SK-N-SH (cell line): ENCODE measurements around the gene SPOCK1. TPM values are rescaled to one million over a fixed set of nuclear protein-coding genes. Genes with fewer than 3 reads are reported as not detected.

ENCODE experiments used
- CTCF ChIA-PET: fragments of 300-600, 350-600 bp; formaldehyde crosslinking; extraction: SDS; loops from one replicate; lab custom pipeline; 2021; lab: Yijun Ruan, JAX
- POLR2A ChIA-PET: fragments of 350-600 bp; sonication (Branson Sonifier 250); formaldehyde crosslinking; extraction: SDS; loops from one replicate; lab custom pipeline; 2020; ENCODE audit warnings: antibody characterized with exemption, inconsistent platforms; lab: Yijun Ruan, JAX
- DNase-seq: peaks from one replicate; pipeline ENCODE4 v3.0.0; 2012
- H2AFZ ChIP-seq: fragments of 200-600 bp; sonication (generic); 2 replicates; pipeline ENCODE4 v1.8.1; 2016; ENCODE audit warnings: antibody characterized with exemption, mild to moderate bottlenecking, low read depth
- H3F3A ChIP-seq: fragments of 200-600 bp; sonication (generic); replicated peaks from 2 replicates; pipeline ENCODE3; 2016; ENCODE audit warnings: antibody characterized with exemption, mild to moderate bottlenecking; ENCODE audit not compliant: insufficient read depth
- H3K27ac ChIP-seq, 2 experiments: fragments of 200-500 bp in 1 of 2; fragments of 200-600 bp in 1 of 2; sonication (Bioruptor generic) in 1 of 2; sonication (generic), shearing (Covaris generic) in 1 of 2; 2 replicates each; pipeline versions ENCODE4 v1.5.1 to v1.6.1; 2014 to 2016; ENCODE audit warnings: low read depth in 2 of 2, inconsistent platforms in 1 of 2, low read length in 1 of 2, mild to moderate bottlenecking in 1 of 2, mixed read lengths in 1 of 2
- H3K27me3 ChIP-seq: fragments of 200-600 bp; sonication (generic), shearing (Covaris generic); 2 replicates; pipeline ENCODE4 v1.6.1; 2016; ENCODE audit warnings: mixed run types; ENCODE audit not compliant: insufficient read depth
- H3K36me3 ChIP-seq, 2 experiments: fragments of 200-500 bp in 1 of 2; fragments of 200-600 bp in 1 of 2; sonication (Bioruptor generic) in 1 of 2; sonication (generic) in 1 of 2; replicated peaks in 1 of 2; 2 replicates each; pipeline versions ENCODE3 to v1.5.1; 2014 to 2016; ENCODE audit warnings: low read length in 1 of 2, mild to moderate bottlenecking in 1 of 2; ENCODE audit not compliant: insufficient read depth in 2 of 2, control insufficient read depth in 1 of 2
- H3K4me1 ChIP-seq, 2 experiments: fragments of 200-500 bp in 1 of 2; fragments of 200-600 bp in 1 of 2; sonication (Bioruptor generic) in 1 of 2; sonication (generic), shearing (Covaris generic) in 1 of 2; 2 replicates each; pipeline versions ENCODE4 v1.5.1 to v1.6.1; 2014 to 2016; ENCODE audit warnings: low read depth in 1 of 2, low read length in 1 of 2, mixed run types in 1 of 2; ENCODE audit not compliant: insufficient read depth in 2 of 2, control insufficient read depth in 1 of 2
- H3K4me2 ChIP-seq: fragments of 200-600 bp; sonication (generic), shearing (Covaris generic); 2 replicates; pipeline ENCODE4 v1.6.1; 2017; ENCODE audit warnings: mixed run types
- H3K4me3 ChIP-seq, 2 experiments: fragments of 200-500 bp in 1 of 2; fragments of 200-600 bp in 1 of 2; sonication (Bioruptor generic) in 1 of 2; sonication (generic), shearing (Covaris generic) in 1 of 2; 2 replicates each; pipeline versions ENCODE4 v1.5.1 to v1.8.1; 2014 to 2016; ENCODE audit warnings: low read depth in 2 of 2, inconsistent platforms in 1 of 2, low read length in 1 of 2, mild to moderate bottlenecking in 1 of 2, mixed read lengths in 1 of 2, moderate library complexity in 1 of 2
- H3K79me2 ChIP-seq: fragments of 200-600 bp; sonication (generic); 2 replicates; pipeline ENCODE4 v1.8.1; 2017; ENCODE audit warnings: mild to moderate bottlenecking; ENCODE audit not compliant: insufficient read depth
- H3K9ac ChIP-seq: fragments of 200-600 bp; sonication (generic); 2 replicates; pipeline ENCODE4 v1.6.1; 2017; ENCODE audit warnings: mixed run types
- H3K9me2 ChIP-seq: fragments of 200-600 bp; sonication (generic); 2 replicates; pipeline ENCODE4 v1.6.1; 2017; ENCODE audit warnings: mixed run types
- H3K9me3 ChIP-seq: fragments of 200-600 bp; sonication (generic); 2 replicates; pipeline ENCODE4 v1.6.1; 2017; ENCODE audit warnings: mixed run types, mild to moderate bottlenecking, moderate library complexity
- H4K20me1 ChIP-seq: fragments of 200-600 bp; sonication (generic); 2 replicates; pipeline ENCODE4 v1.6.1; 2017; ENCODE audit warnings: mild to moderate bottlenecking, mixed run types; ENCODE audit not compliant: insufficient read depth
- CHD2 ChIP-seq: fragments of 150-350 bp; IDR thresholded peaks from 2 replicates; pipeline ENCODE4 v1.6.1; 2018; ENCODE audit warnings: low read length; ENCODE audit not compliant: partially characterized antibody
- ELF1 ChIP-seq: IDR thresholded peaks from 2 replicates; pipeline ENCODE4 v1.4.0; 2012
- EZH2phosphoT487 ChIP-seq: fragments of 200-600 bp; sonication (generic); IDR thresholded peaks from 2 replicates; pipeline ENCODE4 v1.6.1; 2017; ENCODE audit warnings: low read depth, mixed run types, mild to moderate bottlenecking, antibody characterized with exemption, moderate library complexity, borderline replicate concordance
- FOSL2 ChIP-seq: IDR thresholded peaks from 2 replicates; pipeline ENCODE4 v1.4.0; 2012; ENCODE audit warnings: low read depth, mild to moderate bottlenecking, moderate library complexity, borderline replicate concordance
- MAX ChIP-seq: IDR thresholded peaks from 2 replicates; pipeline ENCODE4 v1.4.0; 2012; ENCODE audit warnings: low read depth
- RCOR1 ChIP-seq: fragments of 150-350 bp; IDR thresholded peaks from 2 replicates; pipeline ENCODE4 v1.6.1; 2017; ENCODE audit warnings: antibody characterized with exemption, low read length
- TAF1 ChIP-seq: IDR thresholded peaks from 2 replicates; pipeline ENCODE4 v1.6.1; 2012; ENCODE audit warnings: low read depth, mild to moderate bottlenecking, low read length, moderate library complexity, borderline replicate concordance
- WGBS: methylation state at CpG from one replicate; pipeline ENCODE4 v1.1.6; 2017; ENCODE audit warnings: low lambda C conversion rate; 5-methylcytosine and 5-hydroxymethylcytosine counted together
- polyA plus RNA-seq, 3 experiments: library from polyadenylated mRNA; depleted of rRNA; stranded (reverse); fragments of >200 nt; gene quantifications; 2 replicates each; pipeline ENCODE4 v1.2.3, GENCODE V29; 2012

Gene SPOCK1
- polyA plus RNA-seq, 1 of the 3 experiments (the other 2 are of a cell fraction), result 11.3 TPM

GRCh38 chr5:137372773-137373160 lies 126.4 kb downstream of the SPOCK1 start:
- Histone ChIP-seq H3K4me3 (no peak overlapping the region), H2AFZ (no peak overlapping the region), H3K4me1 (peaks cover 4 to 47% of the 10 kb centered on the region in 2 experiments; a peak in 3 of 4 replicates), H3K27me3 (no peaks in the 10 kb centered on the region), H3K36me3 (no peaks in the 10 kb centered on the region), H4K20me1 (no peaks in the 10 kb centered on the region), H3K4me2 (no peak overlapping the region), H3K9me2 (no peaks in the 10 kb centered on the region), H3K79me2 (no peaks in the 10 kb centered on the region), H3K9me3 (no peaks in the 10 kb centered on the region), H3K27ac (no peak overlapping the region), H3K9ac (no peak overlapping the region), H3F3A (peaks cover 4% of the 10 kb centered on the region)
- DNase-seq, result no peak
- POLR2A ChIA-PET, result no interaction called here
- CTCF ChIA-PET, result interaction anchor here (1.0 kb wide), 1 partner anchor 28 kb away, joined by 4 read pairs; no protein-coding TSS in a partner anchor
- TF ChIP-seq FOSL2 (no peak), CHD2 (no peak), TAF1 (no peak), ELF1 (no peak), EZH2phosphoT487 (no peak), MAX (no peak), RCOR1 (no peak)
- WGBS, result 87% methylated on average over 2 of the region's 2 CpGs

GRCh38 chr5:137372016-137372772 lies 126.9 kb downstream of the SPOCK1 start:
- DNase-seq, result no peak
- Histone ChIP-seq H4K20me1 (no peaks in the 10 kb centered on the region), H3K4me2 (no peak overlapping the region), H3K9me2 (no peaks in the 10 kb centered on the region), H3K9me3 (no peaks in the 10 kb centered on the region), H2AFZ (no peak overlapping the region)
- TF ChIP-seq CHD2 (no peak), RCOR1 (no peak)
- TF ChIP-seq, all 33 proteins: peak for 0
- H3F3A ChIP-seq, result peaks cover 4% of the 10 kb centered on the region
- H3K27ac ChIP-seq, result no peak overlapping the region
- WGBS, result 41% methylated on average over 2 of the region's 2 CpGs
- H3K9ac ChIP-seq, result no peak overlapping the region
- POLR2A ChIA-PET, result no interaction called here
- H3K36me3 ChIP-seq, result no peaks in the 10 kb centered on the region
- peaks cover 5% of the 10 kb centered on the region; the same call in 1 of the 2 replicates for H3K79me2 ChIP-seq
- CTCF ChIA-PET, result interaction anchor here (1.0 kb wide), 1 partner anchor 27 kb away, joined by 4 read pairs; no protein-coding TSS in a partner anchor
- no peaks in the 10 kb centered on the region for H3K27me3 ChIP-seq
- peaks cover 4 to 47% of the 10 kb centered on the region in 2 experiments; a peak in 3 of 4 replicates for H3K4me1 ChIP-seq
- no peak overlapping the region for H3K4me3 ChIP-seq
